Stimulated activated effector memory CD8-positive, alpha-beta T cell treated with anti-CD3 and anti-CD28 coated beads, Interleukin-12 subunit alpha, Interleukin-12 subunit beta, amount 100 ng/mL, for 72 hours (primary cell): ENCODE results near the gene PXN.
A peak's percentile ranks its signal among the peaks of the same experiment; 100 is the strongest.
"Not testable (repeated sequence)": the region's sequence is repeated elsewhere in the genome, so short reads cannot be mapped to it uniquely, and the experiment has no call there.

Experiments
- ATAC-seq: fragments of 150-1000 bp; cut with Tn5 transposase; 2 replicates; pipeline ENCODE4 v1.10.0; 2021
- DNase-seq, 2 donors: peaks; one replicate each; pipeline ENCODE4 v3.0.0; 2021 to 2022; ENCODE audit warnings: low spot score in 2 of 2
- H3K27ac Mint-ChIP-seq: one replicate; pipeline ENCODE4 v1.8.0; 2022; ENCODE audit warnings: mild to moderate bottlenecking, mixed read lengths
- H3K36me3 Mint-ChIP-seq: one replicate; pipeline ENCODE4 v1.8.0; 2022; ENCODE audit warnings: mild to moderate bottlenecking, mixed read lengths
- H3K4me1 Mint-ChIP-seq: one replicate; pipeline ENCODE4 v1.8.0; 2022; ENCODE audit warnings: mixed read lengths
- H3K4me3 Mint-ChIP-seq: one replicate; pipeline ENCODE4 v1.8.0; 2022; ENCODE audit warnings: mild to moderate bottlenecking, mixed read lengths
- H3K9me3 Mint-ChIP-seq: one replicate; pipeline ENCODE4 v1.8.0; 2022; ENCODE audit warnings: mixed read lengths

PXN gene

GRCh38 chr12:120197542-120197887 lies 68.0 kb downstream of the PXN start:
- peak overlapping the region; percentile 92 for H3K4me3 Mint-ChIP-seq
- DNase-seq = no peak
- peak overlapping the region; percentile 100 for H3K27ac Mint-ChIP-seq
- H3K36me3 Mint-ChIP-seq = peaks cover 84% of the 10 kb centered on the region
- H3K9me3 Mint-ChIP-seq = no peaks in the 10 kb centered on the region
- H3K4me1 Mint-ChIP-seq = peaks cover 61% of the 10 kb centered on the region
- ATAC-seq = no peak

DNA sequence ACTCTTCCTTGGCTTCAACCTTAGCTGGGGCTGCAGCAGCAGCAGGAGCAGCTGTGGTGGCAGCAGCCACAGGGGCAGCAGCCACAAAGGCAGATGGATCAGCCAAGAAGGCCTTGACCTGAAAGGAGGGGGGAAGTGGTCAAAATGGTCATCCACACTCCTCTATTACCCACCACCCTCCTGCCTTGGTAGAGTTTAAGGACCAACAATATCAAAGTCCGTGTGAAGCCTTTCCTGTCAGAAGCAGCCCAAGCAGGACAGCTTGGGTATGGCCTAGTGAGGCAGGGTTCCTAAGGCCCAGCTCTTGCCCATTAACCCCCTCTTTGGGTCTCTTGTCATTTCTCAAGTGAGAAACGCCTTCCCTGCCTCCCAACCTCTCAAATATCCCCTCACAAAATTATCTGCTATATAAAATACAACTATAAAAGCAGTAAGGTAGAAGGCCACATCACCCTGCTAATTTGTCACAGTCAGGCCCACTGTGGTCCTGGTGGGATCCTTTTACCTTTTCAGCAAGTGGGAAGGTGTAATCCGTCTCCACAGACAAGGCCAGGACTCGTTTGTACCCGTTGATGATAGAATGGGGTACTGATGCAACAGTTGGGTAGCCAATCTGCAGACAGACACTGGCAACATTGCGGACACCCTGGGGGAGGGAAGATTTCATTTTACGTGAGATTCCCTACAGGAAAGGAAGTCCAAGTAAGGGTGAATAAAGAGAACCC lies 68.6 kb downstream of the PXN start:
- Mint-ChIP-seq H3K4me1 (peaks cover 60% of the 10 kb centered on the region), H3K27ac (peak overlapping the region; percentile 100), H3K36me3 (peaks cover 89% of the 10 kb centered on the region), H3K4me3 (peak overlapping the region; percentile 92)
- DNase-seq, ATAC-seq, H3K9me3 Mint-ChIP-seq: not testable (repeated sequence)

GRCh38 chr12:120196363-120196762 lies 69.2 kb downstream of the PXN start:
- ATAC-seq (no peak), DNase-seq (no peak)
- peak overlapping the region; percentile 92 for H3K4me3 Mint-ChIP-seq
- no peaks in the 10 kb centered on the region for H3K9me3 Mint-ChIP-seq
- H3K4me1 Mint-ChIP-seq = peaks cover 64% of the 10 kb centered on the region
- H3K36me3 Mint-ChIP-seq = peaks cover 89% of the 10 kb centered on the region
- peak overlapping the region; percentile 100 for H3K27ac Mint-ChIP-seq

DNA sequence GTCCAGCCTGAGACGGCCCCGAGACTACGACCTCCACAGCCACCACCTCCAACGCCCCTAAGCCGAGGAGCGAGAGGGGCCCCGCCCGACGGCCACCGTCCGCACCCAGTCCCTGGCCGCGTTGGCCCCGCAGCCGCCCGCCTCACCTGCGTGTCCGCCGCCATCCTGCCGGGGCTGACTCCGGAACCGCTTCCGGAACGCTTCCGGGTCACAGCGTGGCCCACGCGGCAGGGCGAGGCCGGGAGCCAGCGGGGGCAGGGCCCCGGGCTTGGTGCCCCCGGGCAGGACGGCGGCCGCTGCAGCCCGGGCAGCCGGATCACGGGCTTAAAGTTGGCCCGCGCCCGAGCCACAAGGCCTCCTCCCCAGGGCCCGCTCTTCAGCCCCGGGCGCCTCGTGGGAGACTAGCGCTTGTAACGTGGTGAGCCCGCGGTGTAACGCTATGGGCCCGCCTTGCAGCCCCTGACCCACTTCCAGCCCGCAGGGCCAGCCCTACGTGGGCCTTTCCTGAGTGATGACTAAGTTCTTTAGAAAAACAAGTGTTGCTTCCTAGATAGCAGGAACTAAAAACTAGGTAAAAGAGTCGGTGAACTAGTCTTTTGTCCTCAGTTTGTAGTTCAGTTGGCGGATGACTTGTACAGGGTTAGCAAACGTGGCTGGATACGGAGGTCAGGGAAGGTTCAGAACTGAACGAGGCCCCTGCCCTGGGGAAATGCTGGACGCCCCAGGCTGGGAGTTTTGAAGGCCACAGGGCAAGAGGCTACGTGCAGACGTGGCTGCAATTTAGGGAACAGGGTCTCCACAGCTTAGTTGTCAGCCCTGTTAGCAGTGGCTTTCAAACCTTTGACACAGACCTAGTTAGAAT lies 70.8 kb downstream of the PXN start, which contains the start of gene GCN1:
TSS of gene GCN1 (minus strand) at position 182 of the 862 bp plus-strand sequence. CDS start at position 164, 18 bp downstream.
- ATAC-seq (peak; percentile 91), DNase-seq (peak; percentile 93 to 95)
- peaks cover 88% of the 10 kb centered on the region for H3K36me3 Mint-ChIP-seq
- peak within 1 kb of the TSS; percentile 92 for H3K4me3 Mint-ChIP-seq
- H3K27ac Mint-ChIP-seq = peak within 1 kb of the TSS; percentile 100
- peaks cover 53% of the 10 kb centered on the region for H3K4me1 Mint-ChIP-seq
- H3K9me3 Mint-ChIP-seq = no peaks in the 10 kb centered on the region

DNA sequence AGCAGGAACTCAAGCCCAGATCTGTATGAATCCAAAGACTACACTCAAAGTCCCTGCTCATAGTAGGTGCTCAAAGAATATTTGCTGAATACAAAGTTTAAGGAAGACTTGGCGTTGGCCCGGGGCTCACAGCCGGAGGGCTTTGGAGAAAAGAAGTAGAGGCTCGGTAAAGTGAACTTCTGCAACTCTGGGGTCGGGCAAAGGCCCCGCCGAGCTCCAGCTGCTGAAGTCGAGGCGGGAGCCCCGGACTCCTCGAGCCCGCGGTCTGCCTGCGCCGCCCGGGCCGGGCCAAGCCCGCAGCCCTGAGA lies 71.3 kb downstream of the PXN start:
- ATAC-seq = peak; percentile 38
- Mint-ChIP-seq H3K36me3 (peaks cover 88% of the 10 kb centered on the region), H3K4me3 (peak overlapping the region; percentile 92), H3K9me3 (no peaks in the 10 kb centered on the region), H3K4me1 (peaks cover 48% of the 10 kb centered on the region), H3K27ac (peak overlapping the region; percentile 100)
- no peak for DNase-seq

DNA sequence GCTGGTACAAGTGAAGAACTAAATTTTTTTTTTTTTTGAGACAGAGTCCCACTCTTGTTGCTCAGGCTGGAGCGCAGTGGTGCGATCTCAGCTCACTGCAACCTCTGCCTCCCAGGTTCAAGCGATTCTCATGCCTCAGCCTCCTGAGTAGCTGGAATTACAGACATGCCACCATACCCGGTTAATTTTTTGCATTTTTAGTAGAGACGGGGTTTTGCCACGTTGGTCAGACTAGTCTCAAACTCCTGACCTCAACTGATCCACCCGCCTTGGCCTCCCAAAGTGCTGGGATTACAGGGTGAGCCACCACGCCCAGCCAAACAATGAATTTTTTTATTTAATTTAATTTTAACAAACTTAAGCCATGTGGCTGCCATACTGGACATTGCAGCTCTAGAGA lies 72.2 kb downstream of the PXN start:
- H3K27ac Mint-ChIP-seq = peak overlapping the region; percentile 100

DNA sequence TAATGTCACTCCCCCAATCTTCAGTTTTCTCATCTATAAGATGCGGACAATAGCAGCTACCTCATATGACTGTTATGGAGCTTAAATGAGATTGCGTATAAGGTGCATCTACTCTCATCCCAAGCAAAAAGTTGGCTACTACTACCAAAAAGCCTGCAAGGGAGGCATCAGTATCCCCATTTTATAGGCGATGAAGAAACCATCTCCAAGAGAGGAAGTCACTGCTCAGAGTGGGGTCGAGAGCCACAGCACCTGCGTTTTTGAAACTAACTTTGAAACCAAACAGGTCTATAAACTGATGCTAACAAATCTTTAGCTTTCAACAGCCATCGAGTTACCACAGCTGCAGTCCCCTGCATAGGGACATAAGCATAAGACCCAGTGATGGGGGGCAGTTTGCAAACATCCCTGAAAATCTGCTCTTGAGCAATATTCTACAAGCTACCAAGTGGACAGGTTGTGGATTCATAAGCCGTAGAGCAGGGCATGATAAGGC lies 74.5 kb downstream of the PXN start:
- H3K27ac Mint-ChIP-seq = no peak overlapping the region

More for the DNA sequence above, 72.2 kb downstream of the PXN start:
- not testable (repeated sequence) for ATAC-seq, H3K9me3 Mint-ChIP-seq, DNase-seq
- H3K36me3 Mint-ChIP-seq = peaks cover 88% of the 10 kb centered on the region
- H3K4me1 Mint-ChIP-seq = peaks cover 39% of the 10 kb centered on the region
- peak overlapping the region; percentile 92 for H3K4me3 Mint-ChIP-seq

DNA sequence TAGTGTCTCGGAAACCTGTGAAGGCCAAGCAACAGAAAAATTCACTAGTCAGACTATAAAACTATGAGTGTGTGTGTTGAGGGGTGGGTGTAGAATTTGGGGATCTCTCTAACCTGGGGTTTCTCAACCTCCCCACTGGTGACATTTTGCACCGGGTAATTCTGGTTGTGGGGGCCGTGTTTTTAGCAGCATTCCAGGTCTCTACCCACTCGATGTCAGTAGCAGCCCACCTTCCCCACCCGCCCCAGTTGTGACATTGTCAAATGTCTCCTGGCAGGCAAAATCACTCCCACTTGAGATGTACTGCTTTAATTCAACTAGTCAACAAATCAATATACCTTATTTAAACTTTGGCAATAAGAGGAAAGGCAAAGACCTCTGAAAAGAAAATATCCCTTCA lies 75.1 kb downstream of the PXN start:
- Mint-ChIP-seq H3K36me3 (peaks cover 88% of the 10 kb centered on the region), H3K9me3 (no peaks in the 10 kb centered on the region), H3K4me3 (no peak overlapping the region), H3K4me1 (peaks cover 32% of the 10 kb centered on the region), H3K27ac (no peak overlapping the region)
- DNase-seq (no peak), ATAC-seq (no peak)

More for the DNA sequence above, 74.5 kb downstream of the PXN start:
- ATAC-seq = no peak
- peaks cover 32% of the 10 kb centered on the region for H3K4me1 Mint-ChIP-seq
- no peak overlapping the region for H3K4me3 Mint-ChIP-seq
- H3K36me3 Mint-ChIP-seq = peaks cover 88% of the 10 kb centered on the region
- no peak for DNase-seq
- H3K9me3 Mint-ChIP-seq = no peaks in the 10 kb centered on the region

GRCh38 chr12:120186654-120187053 lies 78.9 kb downstream of the PXN start:
- ATAC-seq (no peak), DNase-seq (no peak)
- Mint-ChIP-seq H3K27ac (peak overlapping the region; percentile 32), H3K4me1 (peaks cover 26% of the 10 kb centered on the region), H3K4me3 (no peak overlapping the region), H3K9me3 (no peaks in the 10 kb centered on the region), H3K36me3 (peaks cover 99% of the 10 kb centered on the region)

DNA sequence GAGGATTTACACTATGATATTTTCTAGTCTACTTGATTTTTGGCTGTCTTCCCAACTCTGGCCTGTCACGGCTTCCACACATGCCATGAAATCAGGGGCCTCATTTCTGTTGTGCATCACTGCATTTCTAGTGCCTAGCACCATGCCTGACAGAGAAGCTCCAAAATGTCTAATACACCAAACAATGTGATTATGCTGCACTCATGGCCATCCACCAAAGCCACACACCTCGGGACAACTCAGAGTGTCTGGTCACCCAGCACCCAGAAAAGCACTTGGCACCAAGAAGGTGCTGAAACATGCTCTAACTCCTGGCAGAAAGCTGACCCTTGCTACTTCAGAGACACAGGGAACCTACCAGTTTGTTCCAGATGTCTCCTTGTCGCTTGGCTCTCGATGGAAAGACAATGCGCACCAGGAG lies 82.3 kb downstream of the PXN start:
- Mint-ChIP-seq H3K36me3 (peaks cover 100% of the 10 kb centered on the region), H3K4me3 (no peak overlapping the region), H3K4me1 (peaks cover 24% of the 10 kb centered on the region), H3K9me3 (no peaks in the 10 kb centered on the region), H3K27ac (no peak overlapping the region)
- DNase-seq = no peak
- ATAC-seq = no peak

GRCh38 chr12:120181991-120182631 lies 83.4 kb downstream of the PXN start:
- peaks cover 100% of the 10 kb centered on the region for H3K36me3 Mint-ChIP-seq
- DNase-seq (no peak), ATAC-seq (no peak)
- no peak overlapping the region for H3K27ac Mint-ChIP-seq
- H3K4me3 Mint-ChIP-seq = no peak overlapping the region
- H3K9me3 Mint-ChIP-seq = no peaks in the 10 kb centered on the region
- H3K4me1 Mint-ChIP-seq = peaks cover 24% of the 10 kb centered on the region

DNA sequence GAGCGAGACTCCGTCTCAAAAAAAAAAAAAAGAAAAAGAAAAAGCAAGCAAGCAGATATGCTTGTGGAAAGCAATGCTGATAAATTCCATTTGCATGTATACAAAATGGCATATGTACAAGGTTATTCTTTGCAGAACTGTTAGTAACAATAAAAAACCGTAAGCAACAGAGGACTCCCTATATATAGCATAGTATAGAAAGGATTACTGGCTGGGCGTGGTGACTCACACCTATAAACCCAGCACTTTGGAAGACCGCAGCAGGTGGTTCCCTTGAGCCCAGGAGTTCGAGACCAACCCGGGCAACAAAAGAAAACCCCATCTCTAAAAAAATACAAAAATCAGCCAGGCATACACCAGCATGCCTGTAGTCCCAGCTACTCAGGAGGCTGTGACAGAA lies 84.6 kb downstream of the PXN start:
- no peak for ATAC-seq
- H3K4me3 Mint-ChIP-seq = no peak overlapping the region
- H3K9me3 Mint-ChIP-seq = no peaks in the 10 kb centered on the region
- peaks cover 100% of the 10 kb centered on the region for H3K36me3 Mint-ChIP-seq
- H3K4me1 Mint-ChIP-seq = peaks cover 14% of the 10 kb centered on the region
- DNase-seq = no peak
- no peak overlapping the region for H3K27ac Mint-ChIP-seq

- peaks cover 100% of the 10 kb centered on the region for H3K36me3 Mint-ChIP-seq
- DNase-seq = no peak
Measured at GRCh38 chr12:120175537-120175936, 90.0 kb downstream of the PXN start.

DNA sequence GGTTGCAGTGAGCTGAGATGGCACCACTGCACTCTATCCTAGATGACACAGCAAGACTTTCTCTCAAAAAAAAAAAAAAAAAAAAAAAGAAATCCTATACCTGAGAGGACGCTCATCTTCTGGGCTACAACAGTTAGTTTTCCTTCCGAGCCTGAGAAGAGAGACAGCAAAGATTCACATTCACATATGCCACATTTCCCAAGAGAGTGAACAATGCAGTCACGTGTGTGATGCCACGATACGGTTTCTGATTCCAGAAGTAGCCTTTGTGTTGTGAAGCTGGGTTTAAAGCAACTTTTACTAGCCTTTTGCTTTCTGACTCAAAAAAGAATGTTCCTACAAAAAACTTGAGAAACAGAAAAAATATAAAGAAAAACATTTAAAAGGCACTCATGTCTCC lies 90.5 kb downstream of the PXN start:
- peaks cover 100% of the 10 kb centered on the region for H3K36me3 Mint-ChIP-seq
- no peaks in the 10 kb centered on the region for H3K9me3 Mint-ChIP-seq
- H3K27ac Mint-ChIP-seq = no peak overlapping the region
- ATAC-seq (no peak), DNase-seq (no peak)
- H3K4me3 Mint-ChIP-seq = no peak overlapping the region
- H3K4me1 Mint-ChIP-seq = no peaks in the 10 kb centered on the region

More at GRCh38 chr12:120175537-120175936, 90.0 kb downstream of the PXN start:
- no peaks in the 10 kb centered on the region for H3K9me3 Mint-ChIP-seq
- H3K4me1 Mint-ChIP-seq = no peaks in the 10 kb centered on the region
- no peak overlapping the region for H3K4me3 Mint-ChIP-seq
- no peak overlapping the region for H3K27ac Mint-ChIP-seq
- no peak for ATAC-seq

DNA sequence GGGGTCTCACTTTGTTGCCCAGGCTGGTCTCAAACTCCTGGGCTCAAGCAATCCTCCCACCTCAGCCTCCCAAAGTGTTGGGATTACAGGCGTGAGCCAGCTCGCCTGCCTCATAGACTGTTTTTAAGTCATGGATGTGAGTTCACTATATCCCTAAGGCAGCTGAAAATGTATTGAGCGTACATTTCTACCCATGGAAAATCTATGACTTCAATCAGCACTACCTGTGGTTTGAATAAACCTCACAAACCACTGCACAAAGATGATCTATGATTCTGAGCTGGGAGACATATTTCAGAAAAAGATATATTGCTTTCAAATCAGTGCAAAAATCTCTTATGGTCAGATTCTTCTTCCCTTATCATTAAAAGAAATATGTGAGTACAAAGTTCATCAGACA lies 93.5 kb downstream of the PXN start:
- H3K36me3 Mint-ChIP-seq = peaks cover 100% of the 10 kb centered on the region
- H3K4me1 Mint-ChIP-seq = peaks cover 4% of the 10 kb centered on the region
- H3K27ac Mint-ChIP-seq = peak overlapping the region; percentile 23
- H3K9me3 Mint-ChIP-seq = no peaks in the 10 kb centered on the region
- no peak for DNase-seq
- ATAC-seq = peak; percentile 45
- no peak overlapping the region for H3K4me3 Mint-ChIP-seq
